RCC 7860 (cell line): Measurements from ENCODE around the gene ABCB8.

Experiments
- DNase-seq: peaks from one replicate; pipeline ENCODE4 v3.0.0-alpha.2; 2015; ENCODE audit warnings: low spot score
- FAIRE-seq: peaks from 2 replicates; lab custom pipeline; 2012; peaks lifted over from hg19 to GRCh38; lab: Jason Lieb, UNC

ABCB8 gene

GRCh38 chr7:151056666-151057505, 28.6 kb downstream of the ABCB8 start:
- FAIRE-seq (no peak), DNase-seq (no peak)

GRCh38 chr7:151057506-151057988, 29.3 kb downstream of the ABCB8 start, which contains the start of gene CDK5:
Gene CDK5 (minus strand): TSS chr7:151057897. CDS start chr7:151057848, 49 bp downstream.
- no peak for DNase-seq

GRCh38 chr7:151057989-151058780, 29.9 kb downstream of the ABCB8 start:
- FAIRE-seq (peak; percentile 93), DNase-seq (peak; percentile 99)

More at GRCh38 chr7:151057506-151057988, 29.3 kb downstream of the ABCB8 start, which contains the start of gene CDK5:
- FAIRE-seq = no peak

- DNase-seq = peak; percentile 5
- no peak for FAIRE-seq
Measured at GRCh38 chr7:151058781-151059366, 30.6 kb downstream of the ABCB8 start.

DNA sequence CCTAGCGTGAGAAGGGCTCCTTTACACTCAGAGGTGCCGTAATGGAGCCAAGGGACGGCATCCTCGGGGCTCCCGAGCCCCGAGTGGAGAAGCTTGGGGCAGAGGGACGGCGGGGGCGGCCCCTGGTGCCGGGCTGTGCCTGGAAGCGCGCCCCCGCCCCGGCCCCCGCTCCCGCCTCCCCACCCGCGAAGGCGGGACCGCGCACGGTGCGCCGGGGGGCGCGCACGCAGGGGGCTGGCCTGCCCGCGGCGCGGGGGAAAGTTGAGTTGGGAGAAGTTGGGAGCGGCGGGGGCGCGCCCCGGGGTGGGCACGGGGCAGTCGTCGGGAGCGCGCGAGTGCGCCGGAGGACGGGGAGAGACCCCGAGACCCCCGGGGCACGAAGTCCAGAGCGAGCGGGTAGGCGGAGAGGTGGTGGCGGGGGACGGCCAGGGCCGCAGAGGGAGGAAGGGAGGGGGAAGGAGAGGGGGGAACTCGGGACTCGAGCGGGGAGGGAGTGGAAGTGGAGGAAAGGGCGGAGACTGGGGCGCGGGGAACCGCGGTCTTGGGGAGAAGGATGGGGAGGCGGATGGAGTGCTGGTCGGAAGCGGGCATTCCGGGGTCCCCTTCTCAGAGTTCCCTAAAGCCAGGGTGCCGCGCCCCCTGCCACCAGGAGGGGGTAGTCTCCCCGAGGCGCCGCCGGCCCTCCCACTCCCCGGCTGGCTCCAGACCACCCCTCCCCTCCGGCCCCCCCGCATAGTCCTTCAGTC, 31.3 kb downstream of the ABCB8 start, which contains the start of gene SLC4A2:
Gene SLC4A2 (plus strand): TSS at position 223 of the 746 bp plus-strand sequence. CDS start 2,399 bp downstream, outside the sequence.
- FAIRE-seq = no peak
- DNase-seq = peak; percentile 46

- no peak for DNase-seq
- no peak for FAIRE-seq
Measured at GRCh38 chr7:151060113-151060415, 31.8 kb downstream of the ABCB8 start.

GRCh38 chr7:151060416-151061212, 32.4 kb downstream of the ABCB8 start:
- DNase-seq (peak; percentile 91), FAIRE-seq (peak; percentile 64)

GRCh38 chr7:151061213-151062110, 33.2 kb downstream of the ABCB8 start:
- DNase-seq = no peak
- FAIRE-seq = no peak

DNA sequence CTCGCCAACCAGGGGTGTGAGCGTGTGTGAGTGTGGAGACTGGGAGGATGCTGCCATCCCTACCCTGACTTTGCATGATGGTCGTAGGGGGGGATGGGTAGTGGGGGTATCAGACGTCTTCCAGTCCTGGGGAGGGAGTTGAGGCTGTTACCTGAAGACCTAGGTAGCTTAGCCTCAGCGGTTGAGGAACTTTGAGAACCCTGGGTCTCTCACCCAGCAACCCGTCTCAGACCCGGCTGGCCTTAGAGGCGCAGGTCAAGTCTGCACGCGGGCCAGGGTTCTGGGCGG, 33.8 kb downstream of the ABCB8 start:
- FAIRE-seq (no peak), DNase-seq (no peak)

GRCh38 chr7:151062399-151063211, 34.4 kb downstream of the ABCB8 start:
- peak; percentile 96 for DNase-seq
- peak; percentile 64 for FAIRE-seq

GRCh38 chr7:151063212-151063561, 34.9 kb downstream of the ABCB8 start:
- FAIRE-seq (no peak), DNase-seq (peak; percentile 44)

GRCh38 chr7:151064454-151064853, 36.2 kb downstream of the ABCB8 start:
- FAIRE-seq (no peak), DNase-seq (no peak)

GRCh38 chr7:151064993-151065392, 36.7 kb downstream of the ABCB8 start:
- no peak for DNase-seq
- FAIRE-seq = no peak

DNA sequence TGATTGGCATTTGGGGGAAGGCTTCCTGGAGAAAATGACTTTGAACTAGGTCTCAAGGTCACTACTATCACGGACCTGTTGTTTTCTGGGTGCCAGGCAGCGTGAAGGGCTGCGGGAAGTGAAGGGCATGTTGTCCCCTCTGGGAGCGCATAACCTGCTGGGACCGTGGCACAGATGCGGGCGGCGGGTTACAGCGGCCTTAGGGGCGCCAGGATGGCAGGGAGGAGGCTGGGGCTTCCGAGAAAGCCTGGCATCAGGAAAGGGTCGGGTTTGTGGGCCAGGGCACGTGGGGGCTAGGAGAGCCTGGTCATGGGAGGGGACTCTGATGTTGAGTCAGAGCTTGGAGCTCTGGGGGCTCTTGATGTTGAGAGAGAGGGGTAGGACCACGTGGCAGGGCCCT, 37.3 kb downstream of the ABCB8 start:
- DNase-seq (no peak), FAIRE-seq (no peak)

DNA sequence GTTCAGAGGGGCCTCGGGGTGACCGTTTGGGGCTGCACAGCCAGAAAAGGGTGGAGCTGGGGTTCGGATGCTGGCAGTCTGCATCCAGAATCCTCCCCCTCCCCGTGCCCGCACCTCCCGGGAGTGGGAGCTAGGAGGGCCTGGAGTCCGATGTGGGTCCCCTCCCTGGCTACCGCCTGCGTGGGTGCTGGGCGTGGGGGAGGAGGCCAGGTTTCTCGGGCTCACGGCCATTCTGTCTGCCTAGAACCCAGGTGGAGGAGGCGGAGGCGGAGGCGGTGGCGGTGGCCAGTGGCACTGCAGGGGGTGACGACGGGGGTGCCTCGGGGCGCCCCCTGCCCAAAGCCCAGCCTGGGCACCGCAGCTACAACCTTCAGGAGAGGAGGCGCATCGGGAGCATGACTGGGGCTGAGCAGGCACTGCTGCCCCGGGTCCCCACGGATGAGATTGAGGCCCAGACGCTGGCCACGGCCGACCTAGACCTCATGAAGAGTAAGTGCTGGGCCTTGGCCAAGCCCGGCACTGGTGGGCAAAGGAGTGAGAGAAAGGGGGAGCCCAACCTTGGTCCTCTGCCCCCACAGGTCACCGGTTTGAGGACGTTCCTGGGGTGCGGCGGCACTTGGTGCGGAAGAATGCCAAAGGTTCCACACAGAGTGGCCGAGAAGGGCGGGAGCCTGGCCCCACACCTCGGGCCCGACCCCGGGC, 38.2 kb downstream of the ABCB8 start:
- no peak for DNase-seq
- FAIRE-seq = no peak

DNA sequence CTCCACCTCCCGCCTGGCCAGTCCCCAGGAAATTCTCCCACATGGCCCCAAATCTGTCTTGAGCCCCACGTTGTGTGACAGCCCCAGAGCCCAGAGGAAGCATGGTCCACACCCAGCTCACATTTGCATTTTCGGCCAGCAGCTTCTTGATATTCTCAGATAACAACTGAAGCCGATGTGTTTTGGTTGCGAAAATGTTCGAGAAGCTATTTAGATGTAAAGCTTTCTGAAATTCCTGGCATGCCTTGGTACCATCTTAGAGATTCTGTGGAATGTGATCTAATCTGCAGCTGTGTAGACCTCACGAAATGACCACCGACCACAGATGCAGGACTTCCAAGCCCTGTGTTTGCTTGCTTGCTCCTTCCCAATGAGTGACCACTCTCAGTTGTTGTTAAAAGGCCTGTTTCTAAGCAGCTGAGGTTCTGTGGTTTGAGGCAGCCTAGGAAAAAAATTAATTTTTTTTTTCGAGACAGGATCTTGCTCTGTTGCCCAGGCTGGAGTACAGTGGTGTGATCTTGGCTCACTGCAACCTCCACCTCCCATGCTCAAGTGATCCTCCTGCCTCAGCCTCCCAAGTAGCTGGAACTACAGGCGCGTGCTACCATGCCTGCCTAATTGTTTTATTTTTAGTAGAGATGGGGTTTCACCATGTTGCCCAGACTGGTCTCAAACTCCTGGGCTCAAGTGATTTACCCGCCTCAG, 40.0 kb downstream of the ABCB8 start:
- FAIRE-seq (no peak), DNase-seq (no peak)
